Ishikawa (cell line): ENCODE measurements around the gene ARCN1.

Source experiments
- CEBPB ChIP-seq: IDR thresholded peaks from 2 replicates; pipeline ENCODE4 v1.6.1; 2012
- CREB1 ChIP-seq: IDR thresholded peaks from 2 replicates; pipeline ENCODE4 v1.6.1; 2012; ENCODE audit warnings: low read depth
- EGR1 ChIP-seq: IDR thresholded peaks from 2 replicates; pipeline ENCODE4 v1.6.1; 2012
- EP300 ChIP-seq: IDR thresholded peaks from 2 replicates; pipeline ENCODE4 v1.6.1; 2012; ENCODE audit warnings: borderline replicate concordance
- FOXM1 ChIP-seq: IDR thresholded peaks from 2 replicates; pipeline ENCODE4 v1.6.1; 2012; ENCODE audit warnings: low read depth, borderline replicate concordance
- NFIC ChIP-seq: IDR thresholded peaks from 2 replicates; pipeline ENCODE4 v1.6.1; 2012
- RAD21 ChIP-seq: IDR thresholded peaks from 2 replicates; pipeline ENCODE4 v1.6.1; 2012; ENCODE audit warnings: low read depth
- TAF1 ChIP-seq: IDR thresholded peaks from 2 replicates; pipeline ENCODE4 v1.6.1; 2012; ENCODE audit warnings: low read depth, mild to moderate bottlenecking
- TCF12 ChIP-seq: IDR thresholded peaks from 2 replicates; pipeline ENCODE4 v1.6.1; 2012; ENCODE audit warnings: low read depth
- TEAD4 ChIP-seq: IDR thresholded peaks from 2 replicates; pipeline ENCODE4 v1.6.1; 2012
- YY1 ChIP-seq: IDR thresholded peaks from 2 replicates; pipeline ENCODE4 v1.6.1; 2012; ENCODE audit warnings: low read depth
- ZBTB7A ChIP-seq: IDR thresholded peaks from 2 replicates; pipeline ENCODE4 v1.6.1; 2012; ENCODE audit warnings: low read depth
- TF ChIP-seq, protein P1 (sequence below): IDR thresholded peaks from 2 replicates; pipeline ENCODE4 v1.6.1; 2012
- TF ChIP-seq, protein P2 (sequence below): IDR thresholded peaks from 2 replicates; pipeline ENCODE4 v1.6.1; 2012
- TF ChIP-seq, protein P3 (sequence below): IDR thresholded peaks from 2 replicates; pipeline ENCODE4 v1.6.1; 2012; ENCODE audit warnings: low read depth, mild to moderate bottlenecking

ARCN1 gene

DNA sequence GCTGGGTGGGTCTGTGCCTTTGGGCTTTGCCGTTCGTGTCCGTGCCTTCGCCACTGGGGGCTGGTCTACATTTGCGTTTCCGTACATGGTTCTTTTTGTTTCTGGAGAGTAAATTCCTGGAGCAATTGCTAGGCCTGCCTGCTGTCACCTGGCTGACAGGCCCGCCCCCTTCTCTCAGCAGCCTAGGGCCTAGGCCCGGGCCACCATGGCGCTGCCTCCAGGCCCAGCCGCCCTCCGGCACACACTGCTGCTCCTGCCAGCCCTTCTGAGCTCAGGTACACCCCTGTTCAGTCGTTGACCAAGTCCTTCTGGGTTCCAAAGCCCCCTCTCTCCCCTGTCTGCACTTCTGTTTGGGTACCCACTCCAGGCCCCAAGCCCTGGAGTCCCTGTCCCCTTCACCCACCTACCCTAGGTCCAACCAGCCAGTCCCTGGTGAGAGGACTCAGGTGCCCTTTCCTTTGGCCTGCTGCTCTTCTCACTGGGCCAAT is 40.6 kb upstream of the ARCN1 start:
- TF ChIP-seq YY1 (no peak), CEBPB (no peak), EP300 (no peak), FOXM1 (no peak), EGR1 (no peak), RAD21 (no peak), TAF1 (no peak), NFIC (no peak), TEAD4 (no peak), CREB1 (no peak), ZBTB7A (no peak)
- TF ChIP-seq, protein P1, sequence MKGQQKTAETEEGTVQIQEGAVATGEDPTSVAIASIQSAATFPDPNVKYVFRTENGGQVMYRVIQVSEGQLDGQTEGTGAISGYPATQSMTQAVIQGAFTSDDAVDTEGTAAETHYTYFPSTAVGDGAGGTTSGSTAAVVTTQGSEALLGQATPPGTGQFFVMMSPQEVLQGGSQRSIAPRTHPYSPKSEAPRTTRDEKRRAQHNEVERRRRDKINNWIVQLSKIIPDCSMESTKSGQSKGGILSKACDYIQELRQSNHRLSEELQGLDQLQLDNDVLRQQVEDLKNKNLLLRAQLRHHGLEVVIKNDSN: no peak
- TF ChIP-seq, protein P2, sequence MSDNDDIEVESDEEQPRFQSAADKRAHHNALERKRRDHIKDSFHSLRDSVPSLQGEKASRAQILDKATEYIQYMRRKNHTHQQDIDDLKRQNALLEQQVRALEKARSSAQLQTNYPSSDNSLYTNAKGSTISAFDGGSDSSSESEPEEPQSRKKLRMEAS: no peak
- TF ChIP-seq, protein P3, sequence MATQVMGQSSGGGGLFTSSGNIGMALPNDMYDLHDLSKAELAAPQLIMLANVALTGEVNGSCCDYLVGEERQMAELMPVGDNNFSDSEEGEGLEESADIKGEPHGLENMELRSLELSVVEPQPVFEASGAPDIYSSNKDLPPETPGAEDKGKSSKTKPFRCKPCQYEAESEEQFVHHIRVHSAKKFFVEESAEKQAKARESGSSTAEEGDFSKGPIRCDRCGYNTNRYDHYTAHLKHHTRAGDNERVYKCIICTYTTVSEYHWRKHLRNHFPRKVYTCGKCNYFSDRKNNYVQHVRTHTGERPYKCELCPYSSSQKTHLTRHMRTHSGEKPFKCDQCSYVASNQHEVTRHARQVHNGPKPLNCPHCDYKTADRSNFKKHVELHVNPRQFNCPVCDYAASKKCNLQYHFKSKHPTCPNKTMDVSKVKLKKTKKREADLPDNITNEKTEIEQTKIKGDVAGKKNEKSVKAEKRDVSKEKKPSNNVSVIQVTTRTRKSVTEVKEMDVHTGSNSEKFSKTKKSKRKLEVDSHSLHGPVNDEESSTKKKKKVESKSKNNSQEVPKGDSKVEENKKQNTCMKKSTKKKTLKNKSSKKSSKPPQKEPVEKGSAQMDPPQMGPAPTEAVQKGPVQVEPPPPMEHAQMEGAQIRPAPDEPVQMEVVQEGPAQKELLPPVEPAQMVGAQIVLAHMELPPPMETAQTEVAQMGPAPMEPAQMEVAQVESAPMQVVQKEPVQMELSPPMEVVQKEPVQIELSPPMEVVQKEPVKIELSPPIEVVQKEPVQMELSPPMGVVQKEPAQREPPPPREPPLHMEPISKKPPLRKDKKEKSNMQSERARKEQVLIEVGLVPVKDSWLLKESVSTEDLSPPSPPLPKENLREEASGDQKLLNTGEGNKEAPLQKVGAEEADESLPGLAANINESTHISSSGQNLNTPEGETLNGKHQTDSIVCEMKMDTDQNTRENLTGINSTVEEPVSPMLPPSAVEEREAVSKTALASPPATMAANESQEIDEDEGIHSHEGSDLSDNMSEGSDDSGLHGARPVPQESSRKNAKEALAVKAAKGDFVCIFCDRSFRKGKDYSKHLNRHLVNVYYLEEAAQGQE: no peak

DNA sequence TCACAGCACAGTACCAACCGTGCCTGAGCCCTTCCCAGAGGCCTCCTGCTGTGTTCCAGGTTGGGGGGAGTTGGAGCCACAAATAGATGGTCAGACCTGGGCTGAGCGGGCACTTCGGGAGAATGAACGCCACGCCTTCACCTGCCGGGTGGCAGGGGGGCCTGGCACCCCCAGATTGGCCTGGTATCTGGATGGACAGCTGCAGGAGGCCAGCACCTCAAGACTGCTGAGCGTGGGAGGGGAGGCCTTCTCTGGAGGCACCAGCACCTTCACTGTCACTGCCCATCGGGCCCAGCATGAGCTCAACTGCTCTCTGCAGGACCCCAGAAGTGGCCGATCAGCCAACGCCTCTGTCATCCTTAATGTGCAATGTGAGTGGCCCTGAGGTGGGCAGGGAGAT is 40.1 kb upstream of the ARCN1 start:
- TF ChIP-seq EGR1 (no peak), CEBPB (no peak), YY1 (no peak), TEAD4 (no peak), TCF12 (no peak), FOXM1 (no peak), CREB1 (no peak), TAF1 (no peak), NFIC (no peak)
- TF ChIP-seq, protein P3: no peak
- TF ChIP-seq, protein P2: no peak
- TF ChIP-seq, protein P1: no peak

DNA sequence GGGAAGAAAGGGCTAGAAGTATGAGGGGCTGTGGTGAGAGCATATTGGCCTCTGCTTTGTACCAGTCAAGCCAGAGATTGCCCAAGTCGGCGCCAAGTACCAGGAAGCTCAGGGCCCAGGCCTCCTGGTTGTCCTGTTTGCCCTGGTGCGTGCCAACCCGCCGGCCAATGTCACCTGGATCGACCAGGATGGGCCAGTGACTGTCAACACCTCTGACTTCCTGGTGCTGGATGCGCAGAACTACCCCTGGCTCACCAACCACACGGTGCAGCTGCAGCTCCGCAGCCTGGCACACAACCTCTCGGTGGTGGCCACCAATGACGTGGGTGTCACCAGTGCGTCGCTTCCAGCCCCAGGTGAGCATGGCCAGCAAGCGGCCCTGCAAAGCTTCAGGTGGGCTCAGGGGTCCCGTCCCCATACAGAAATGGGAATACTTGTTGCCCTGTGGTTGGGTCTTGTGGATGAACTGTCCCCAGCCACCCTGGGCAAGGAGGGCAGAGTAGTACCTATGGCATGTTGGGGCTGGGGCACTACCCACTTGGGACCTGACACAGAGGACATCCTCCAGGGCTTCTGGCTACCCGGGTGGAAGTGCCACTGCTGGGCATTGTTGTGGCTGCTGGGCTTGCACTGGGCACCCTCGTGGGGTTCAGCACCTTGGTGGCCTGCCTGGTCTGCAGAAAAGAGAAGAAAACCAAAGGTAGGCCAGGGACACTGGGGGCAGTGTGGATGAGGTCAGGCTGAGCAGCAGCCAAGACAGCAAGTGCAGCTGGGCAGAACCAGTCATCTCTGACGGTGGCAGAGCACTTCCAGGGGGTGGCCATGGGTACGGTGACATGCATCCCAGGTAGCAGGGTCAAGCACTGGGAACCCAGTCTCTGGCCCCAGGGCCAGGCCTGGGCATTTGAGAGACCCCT is 39.1 kb upstream of the ARCN1 start:
- TF ChIP-seq, protein P3: no peak
- no peak for TF ChIP-seq RAD21
- no peak for TF ChIP-seq CREB1
- TF ChIP-seq EGR1: no peak
- TF ChIP-seq, protein P1: no peak
